ENCODE data around the gene B4GALT2.

B4GALT2 gene

DNA sequence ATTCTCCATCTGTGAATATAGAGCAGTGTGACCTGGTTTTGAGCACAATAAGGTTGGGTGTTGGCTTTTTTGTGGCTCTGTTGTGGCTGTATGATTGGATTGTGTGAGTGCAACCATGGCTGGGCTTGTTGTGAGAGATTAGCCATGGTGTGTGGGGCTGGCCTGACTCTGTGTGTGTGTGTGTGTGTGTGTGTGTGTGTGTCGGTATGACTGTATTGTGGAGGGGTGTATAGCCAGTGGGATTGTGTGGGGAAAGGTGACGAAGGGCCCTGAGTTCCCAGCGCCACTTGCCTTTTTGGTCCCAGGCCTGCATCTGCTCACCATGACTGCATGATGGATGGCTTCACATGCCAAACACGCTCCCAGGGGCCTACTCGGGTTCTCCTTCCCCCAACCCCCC lies 58.1 kb downstream of the B4GALT2 start:
- TF ChIP-seq, protein P1, sequence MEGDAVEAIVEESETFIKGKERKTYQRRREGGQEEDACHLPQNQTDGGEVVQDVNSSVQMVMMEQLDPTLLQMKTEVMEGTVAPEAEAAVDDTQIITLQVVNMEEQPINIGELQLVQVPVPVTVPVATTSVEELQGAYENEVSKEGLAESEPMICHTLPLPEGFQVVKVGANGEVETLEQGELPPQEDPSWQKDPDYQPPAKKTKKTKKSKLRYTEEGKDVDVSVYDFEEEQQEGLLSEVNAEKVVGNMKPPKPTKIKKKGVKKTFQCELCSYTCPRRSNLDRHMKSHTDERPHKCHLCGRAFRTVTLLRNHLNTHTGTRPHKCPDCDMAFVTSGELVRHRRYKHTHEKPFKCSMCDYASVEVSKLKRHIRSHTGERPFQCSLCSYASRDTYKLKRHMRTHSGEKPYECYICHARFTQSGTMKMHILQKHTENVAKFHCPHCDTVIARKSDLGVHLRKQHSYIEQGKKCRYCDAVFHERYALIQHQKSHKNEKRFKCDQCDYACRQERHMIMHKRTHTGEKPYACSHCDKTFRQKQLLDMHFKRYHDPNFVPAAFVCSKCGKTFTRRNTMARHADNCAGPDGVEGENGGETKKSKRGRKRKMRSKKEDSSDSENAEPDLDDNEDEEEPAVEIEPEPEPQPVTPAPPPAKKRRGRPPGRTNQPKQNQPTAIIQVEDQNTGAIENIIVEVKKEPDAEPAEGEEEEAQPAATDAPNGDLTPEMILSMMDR (IDR thresholded peaks at IDR 0.05; ENCODE audit: low read depth, low read length, missing control alignments), result no peak
- DNase-seq (ENCODE audit: low read depth), result no peak
- no peak overlapping the region for H3K4me3 ChIP-seq (ENCODE audit: low read depth, low read length)
- in situ Hi-C loops (cut with HindIII; ENCODE audit: low sequenced_read_pairs), result no loop called here

DNA sequence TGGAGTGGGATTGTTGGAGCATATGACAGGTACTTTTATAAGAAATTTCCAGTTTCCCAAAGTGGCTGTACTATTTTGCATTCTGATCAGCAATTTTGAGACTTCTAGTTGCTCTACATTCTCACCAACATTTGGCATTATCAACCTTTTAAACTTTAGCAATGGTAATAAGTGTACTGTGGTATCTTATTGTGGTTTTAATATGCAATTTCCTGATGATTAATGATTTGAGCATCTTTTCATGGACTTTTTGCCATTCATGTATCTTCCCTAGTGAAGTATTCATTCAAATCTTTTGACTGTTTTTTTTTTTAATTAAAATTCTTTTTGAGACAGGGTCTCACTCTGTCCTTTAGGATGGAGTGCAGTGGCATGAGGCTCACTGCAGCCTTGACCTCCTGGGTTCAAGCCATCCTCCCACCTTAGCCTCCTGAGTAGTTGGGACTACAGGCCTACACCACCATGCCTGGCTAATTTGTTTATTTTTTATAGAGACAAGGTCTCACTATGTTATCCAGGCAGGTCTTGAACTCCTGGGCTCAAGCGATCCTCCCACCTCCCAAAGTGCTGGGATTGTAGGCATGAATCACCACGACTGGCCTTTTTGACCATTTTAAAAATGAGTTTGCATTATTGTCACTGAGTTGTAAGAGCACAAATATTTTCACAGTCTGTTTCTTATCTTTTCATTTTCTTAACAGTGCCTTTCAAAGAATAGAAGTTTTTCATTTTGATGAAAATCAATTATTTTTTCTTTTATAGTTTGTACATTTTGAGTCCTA lies 60.1 kb downstream of the B4GALT2 start:
- in situ Hi-C loops (cut with HindIII; ENCODE audit: low sequenced_read_pairs), result no loop called here
- no peak overlapping the region for H3K4me3 ChIP-seq (ENCODE audit: low read depth, low read length)
- TF ChIP-seq, protein P1 (IDR thresholded peaks at IDR 0.05; ENCODE audit: low read depth, low read length, missing control alignments), result no peak
- DNase-seq (ENCODE audit: low read depth), result no peak

DNA sequence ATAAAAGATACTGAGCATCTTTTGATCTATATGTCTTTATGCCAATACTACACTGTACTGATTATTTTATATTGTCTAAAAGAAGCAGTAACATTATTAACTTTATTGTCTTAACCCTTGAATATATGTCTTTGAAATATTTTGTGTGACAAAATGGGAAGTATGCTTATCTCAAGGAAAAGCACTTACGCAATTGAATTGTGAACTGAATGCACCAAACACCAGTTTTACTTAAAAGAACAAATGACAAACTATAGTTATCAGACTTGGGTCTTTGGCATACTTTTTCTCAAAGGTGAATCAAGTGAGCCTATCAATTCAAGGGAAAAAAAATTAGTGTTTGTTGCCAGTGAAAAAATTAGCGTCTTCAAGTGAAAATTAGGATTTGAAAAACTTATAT lies 61.4 kb downstream of the B4GALT2 start:
- in situ Hi-C loops (cut with HindIII; ENCODE audit: low sequenced_read_pairs), result no loop called here
- TF ChIP-seq, protein P1 (IDR thresholded peaks at IDR 0.05; ENCODE audit: low read depth, low read length, missing control alignments), result no peak
- no peak for DNase-seq (ENCODE audit: low read depth)
- no peak overlapping the region for H3K4me3 ChIP-seq (ENCODE audit: low read depth, low read length)
